Measurements from ENCODE around the gene SLC16A11. TPM values are rescaled to one million over a fixed set of nuclear protein-coding genes. Genes with fewer than 3 reads are reported as not detected.

Gene SLC16A11
- total RNA-seq, 4 donors from 2014 or later, result 1.2 to 2.2 TPM; not detected in 2

GRCh38 chr17:7016886-7017826 lies 26.7 kb downstream of the SLC16A11 start:
- Histone ChIP-seq H3K4me1 (peaks cover 14 to 58% (median 34%) of the 10 kb centered on the region in 4 donors), H3K9me3 (no peaks in the 10 kb centered on the region), H3K27ac (peak overlapping the region; percentile 74 to 98 (median 89)), H3K36me3 (no peaks in the 10 kb centered on the region), H3K4me3 (peak overlapping the region in 1 of 4 donors; percentile 45), H3K27me3 (peaks cover under 1% of the 10 kb centered on the region)
- DNase-seq, result no peak
- 84 to 98% methylated on average over 5 to 20 of the region's 20 CpGs for WGBS, 2 donors (ENCODE audit: low coverage in 1 of 2)
- no peak for TF ChIP-seq POLR2AphosphoS5 (IDR thresholded peaks at IDR 0.05)
- no peak for TF ChIP-seq CTCF (IDR thresholded peaks at IDR 0.05)
- TF ChIP-seq EP300 (IDR thresholded peaks at IDR 0.05; ENCODE audit: low read depth), result no peak
- TF ChIP-seq POLR2A (IDR thresholded peaks at IDR 0.05), result no peak
- in situ Hi-C loops (cut with MboI; ENCODE audit: low pct_ligation_motif_present in 1 of 4, low pct_unique_long_range_greater_than_20kb in 1 of 4, low sequenced_read_pairs in 3 of 4), result loop anchor here in 2 of 4 donors (25.0 kb wide), 2 partner anchors 355 to 380 kb away; partner anchors contain the start of genes C17orf100 (in 1 of the 2), KIAA0753 (in 1 of the 2), MED31 (in 1 of the 2) and TXNDC17 (in 1 of the 2)
- intact Hi-C loops (cut with DNase I; ENCODE audit: low total_unique reads), result no loop called here

DNA sequence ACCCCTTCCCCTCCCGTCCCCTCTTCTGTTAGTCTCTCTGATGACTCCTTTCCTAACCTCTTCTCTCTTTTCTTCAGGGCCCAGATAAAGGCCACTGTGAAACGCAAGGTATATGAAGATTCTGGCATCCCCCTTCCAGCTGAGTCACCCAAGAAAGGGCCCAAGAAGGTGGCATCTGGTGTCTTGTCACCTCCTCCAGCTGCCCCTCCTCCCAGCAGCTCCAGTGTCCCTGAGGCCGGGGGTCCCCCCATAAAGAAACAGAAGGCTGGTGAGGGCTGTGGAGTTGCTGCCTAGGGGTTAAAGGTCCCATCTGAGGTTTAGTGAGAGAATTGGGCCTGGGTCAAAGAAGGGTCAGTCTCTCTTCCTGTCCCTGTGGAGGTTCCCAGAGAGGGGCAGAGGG lies 27.5 kb downstream of the SLC16A11 start:
- no peak for DNase-seq
- Histone ChIP-seq H3K36me3 (no peaks in the 10 kb centered on the region), H3K27me3 (no peaks in the 10 kb centered on the region), H3K4me3 (no peak overlapping the region), H3K27ac (peak overlapping the region in 3 of 4 donors; percentile 95 to 98 (median 97)), H3K9me3 (no peaks in the 10 kb centered on the region), H3K4me1 (peaks cover 10 to 54% (median 30%) of the 10 kb centered on the region in 4 donors)
- in situ Hi-C loops (cut with MboI; ENCODE audit: low pct_ligation_motif_present in 1 of 4, low pct_unique_long_range_greater_than_20kb in 1 of 4, low sequenced_read_pairs in 3 of 4) (loop anchor here in 2 of 4 donors (25.0 kb wide), 2 partner anchors 354 to 379 kb away; partner anchors contain the start of genes C17orf100 (in 1 of the 2), KIAA0753 (in 1 of the 2), MED31 (in 1 of the 2) and TXNDC17 (in 1 of the 2)), intact Hi-C loops (cut with DNase I; ENCODE audit: low total_unique reads) (no loop called here)
- TF ChIP-seq CTCF (IDR thresholded peaks at IDR 0.05), result no peak
- TF ChIP-seq POLR2AphosphoS5 (IDR thresholded peaks at IDR 0.05), result no peak
- TF ChIP-seq POLR2A (IDR thresholded peaks at IDR 0.05), result no peak
- no peak for TF ChIP-seq EP300 (IDR thresholded peaks at IDR 0.05; ENCODE audit: low read depth)
- 20 to 90% methylated on average over 1 to 3 of the region's 3 CpGs for WGBS, 2 donors (ENCODE audit: low coverage in 1 of 2)

DNA sequence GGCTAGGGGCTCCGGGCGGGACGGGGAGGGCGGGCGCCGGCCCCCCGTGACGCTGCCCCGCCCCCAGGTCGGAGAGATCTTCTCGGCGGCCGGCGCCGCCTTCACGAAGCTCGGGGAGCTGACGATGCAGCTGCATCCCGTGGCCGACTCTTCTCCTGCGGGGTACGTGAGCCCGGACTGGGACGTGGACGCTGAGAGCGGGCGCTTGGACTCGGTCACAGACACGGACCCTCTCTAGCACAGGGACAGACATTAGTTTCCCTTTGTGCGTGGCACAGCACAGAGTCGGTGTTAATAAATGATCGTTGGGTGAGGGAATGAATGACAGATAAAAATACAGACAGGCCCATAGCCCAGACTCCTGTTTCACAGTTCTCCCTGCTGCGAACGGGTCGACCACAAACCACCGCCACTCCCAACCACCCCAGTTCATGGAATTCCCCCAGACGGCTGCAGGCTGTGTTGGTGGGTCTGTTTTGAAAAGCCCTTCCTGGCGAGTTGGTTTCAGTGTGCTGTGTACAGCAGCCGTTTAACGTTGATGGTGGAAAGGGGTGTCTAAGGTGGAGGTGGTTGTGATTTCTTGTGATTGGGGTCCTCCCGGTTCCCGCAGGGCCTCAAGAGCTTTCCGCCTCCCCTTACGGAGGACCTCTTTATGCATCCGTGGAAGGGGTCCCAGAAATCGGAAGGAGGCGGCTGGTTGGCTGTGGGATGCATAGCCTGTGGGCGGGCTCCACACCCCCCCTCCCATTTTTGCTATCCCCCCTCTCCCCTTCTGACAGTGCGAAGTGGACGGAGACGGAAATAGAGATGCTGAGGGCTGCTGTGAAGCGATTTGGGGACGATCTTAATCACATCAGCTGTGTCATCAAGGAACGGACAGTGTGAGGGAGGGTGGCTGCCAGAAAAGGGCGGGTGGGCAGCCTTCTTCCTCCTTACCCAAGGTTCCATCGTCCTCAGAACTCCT lies 28.6 kb downstream of the SLC16A11 start:
- peak; percentile 49 for DNase-seq
- H3K27ac ChIP-seq, result peak overlapping the region; percentile 95 to 98 (median 96)
- peak overlapping the region; percentile 30 to 97 (median 84) for H3K4me3 ChIP-seq
- in situ Hi-C loops (cut with MboI; ENCODE audit: low pct_ligation_motif_present in 1 of 4, low pct_unique_long_range_greater_than_20kb in 1 of 4, low sequenced_read_pairs in 3 of 4), result loop anchor here in 3 of 4 donors (5.0 to 25.0 kb wide), 3 partner anchors 103 to 378 kb away; partner anchors contain the start of genes C17orf100 (in 1 of the 3), KIAA0753 (in 1 of the 3), MED31 (in 1 of the 3) and TXNDC17 (in 1 of the 3)
- intact Hi-C loops (cut with DNase I; ENCODE audit: low total_unique reads), result no loop called here
- no peaks in the 10 kb centered on the region for H3K36me3 ChIP-seq
- no peaks in the 10 kb centered on the region for H3K27me3 ChIP-seq
- no peaks in the 10 kb centered on the region for H3K9me3 ChIP-seq
- peaks cover 15 to 65% (median 40%) of the 10 kb centered on the region in 4 donors for H3K4me1 ChIP-seq
- WGBS, 2 donors (ENCODE audit: low coverage in 1 of 2), result 20% methylated on average over 1 to 37 of the region's 56 CpGs
- peak in 2 of 3 donors; percentile 48 to 69 for TF ChIP-seq POLR2AphosphoS5 (IDR thresholded peaks at IDR 0.05)
- TF ChIP-seq EP300 (IDR thresholded peaks at IDR 0.05; ENCODE audit: low read depth), result no peak
